Lower leg skin (tissue), 4 donors: Measurements from ENCODE around the gene IL1B. TPM values are rescaled to one million over a fixed set of nuclear protein-coding genes. Genes with fewer than 3 reads are reported as not detected.

Source experiments
- DNase-seq, 2 donors: peaks; one replicate each; pipeline ENCODE4 v3.0.0-alpha.2; 2019; ENCODE audit warnings: low spot score in 2 of 2
- H3K4me3 ChIP-seq: fragments of 200-600 bp; sonication (generic); 2 replicates; pipeline ENCODE4 v1.5.1; 2017; ENCODE audit warnings: mild to moderate bottlenecking, low read depth; ENCODE audit not compliant: poor library complexity, severe bottlenecking
- CTCF ChIP-seq, 3 donors: fragments of 450-650 bp; IDR thresholded peaks; one replicate each; pipeline ENCODE4 v1.5.1; 2016; ENCODE audit warnings: antibody characterized with exemption in 3 of 3, mild to moderate bottlenecking in 3 of 3, moderate library complexity in 2 of 3
- POLR2A ChIP-seq, 2 donors: fragments of 450-650 bp; IDR thresholded peaks; one replicate each; pipeline ENCODE4 v1.6.1; 2016 to 2017; ENCODE audit warnings: antibody characterized with exemption in 2 of 2, mild to moderate bottlenecking in 1 of 2, moderate library complexity in 1 of 2
- WGBS, 2 donors: methylation state at CpG; one replicate each; pipeline ENCODE4 v1.1.5; 2018; 5-methylcytosine and 5-hydroxymethylcytosine counted together
- intact Hi-C: fragments of 100-400 bp; cut with DNase I; formaldehyde crosslinking; loops from one replicate; pipeline ENCODE4 v1.15.0; 2023; ENCODE audit warnings: low total_unique reads
- total RNA-seq, 4 donors: library from RNA; depleted of rRNA; stranded (reverse); fragments of >200 nt; gene quantifications; one replicate each; pipeline ENCODE4 v1.1.0, GENCODE V29; 2016

Gene IL1B
- total RNA-seq, 4 donors from 2014 or later = 0.47 TPM; not detected in 3

GRCh38 chr2:112794841-112795240 is 41.7 kb downstream of the IL1B start:
- WGBS, 2 donors = 36 to 43% methylated on average over 3 of the region's 3 CpGs
- no peak for DNase-seq
- intact Hi-C loops = no loop called here
- H3K4me3 ChIP-seq = no peak overlapping the region
- TF ChIP-seq CTCF (IDR thresholded peaks at IDR 0.05) = no peak
- TF ChIP-seq POLR2A (IDR thresholded peaks at IDR 0.05) = no peak

DNA sequence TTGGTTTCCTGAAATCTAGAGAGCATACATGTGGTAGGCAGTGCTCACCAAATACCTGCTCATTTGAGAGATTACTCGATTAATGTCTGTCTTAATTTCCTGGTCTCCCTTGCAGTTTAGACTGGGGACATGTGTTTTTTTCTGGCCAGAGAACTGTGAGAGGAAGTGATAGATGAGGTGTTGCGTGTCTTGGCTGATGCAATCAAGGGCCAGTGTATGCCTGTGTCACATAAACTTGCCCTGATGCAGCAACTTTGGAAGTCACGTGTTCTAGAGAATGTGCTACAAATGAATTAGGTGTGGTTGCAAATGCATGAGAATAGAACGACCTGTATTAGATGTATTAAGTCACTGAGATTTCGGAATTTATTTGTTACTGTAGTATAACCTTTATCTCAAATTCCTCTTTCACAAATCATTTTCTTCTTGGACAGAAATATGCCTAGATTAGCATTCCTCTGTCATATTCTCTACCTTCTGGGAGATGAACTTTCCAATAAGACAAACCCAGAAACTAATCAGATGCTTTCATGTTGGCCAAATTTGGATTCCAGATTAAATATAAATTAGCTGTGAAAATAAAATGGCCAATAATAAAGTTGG is 42.3 kb downstream of the IL1B start:
- DNase-seq = peak in 1 of 2 donors; percentile 60
- intact Hi-C loops = no loop called here

GRCh38 chr2:112793449-112793978 is 43.1 kb downstream of the IL1B start:
- H3K4me3 ChIP-seq = no peak overlapping the region
- WGBS, 2 donors = 41 to 42% methylated on average over 3 of the region's 3 CpGs
- intact Hi-C loops = no loop called here

More for the DNA sequence above, 42.3 kb downstream of the IL1B start:
- no peak overlapping the region for H3K4me3 ChIP-seq
- TF ChIP-seq POLR2A (IDR thresholded peaks at IDR 0.05) = no peak
- no peak for TF ChIP-seq CTCF (IDR thresholded peaks at IDR 0.05)
- 26 to 32% methylated on average over 5 of the region's 5 CpGs for WGBS, 2 donors

DNA sequence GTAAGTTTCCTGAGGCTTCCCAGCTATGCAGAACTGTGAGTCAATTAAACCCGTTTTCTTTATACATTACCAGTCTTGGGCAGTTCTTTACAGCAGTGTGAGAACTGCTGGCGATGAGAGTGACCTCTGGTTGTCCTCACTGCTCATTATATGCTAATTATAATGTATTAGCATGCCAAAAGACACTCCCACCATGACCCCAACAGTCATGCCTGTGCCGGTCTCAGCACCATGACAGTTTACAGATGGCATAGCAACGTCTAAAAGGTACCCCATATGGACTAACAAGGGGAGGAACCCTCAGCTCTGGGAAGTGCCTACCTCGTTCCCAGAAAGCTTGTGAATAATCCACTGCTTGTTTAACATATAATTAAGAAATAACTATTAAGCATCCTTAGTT is 44.2 kb downstream of the IL1B start:
- intact Hi-C loops = no loop called here
- no peak for DNase-seq
- no peak overlapping the region for H3K4me3 ChIP-seq
- no peak for TF ChIP-seq POLR2A (IDR thresholded peaks at IDR 0.05)
- TF ChIP-seq CTCF (IDR thresholded peaks at IDR 0.05) = no peak
- 84 to 85% methylated on average over 5 of the region's 5 CpGs for WGBS, 2 donors

More at GRCh38 chr2:112793449-112793978, 43.1 kb downstream of the IL1B start:
- TF ChIP-seq POLR2A (IDR thresholded peaks at IDR 0.05) = no peak
- TF ChIP-seq CTCF (IDR thresholded peaks at IDR 0.05) = no peak
- DNase-seq = no peak

DNA sequence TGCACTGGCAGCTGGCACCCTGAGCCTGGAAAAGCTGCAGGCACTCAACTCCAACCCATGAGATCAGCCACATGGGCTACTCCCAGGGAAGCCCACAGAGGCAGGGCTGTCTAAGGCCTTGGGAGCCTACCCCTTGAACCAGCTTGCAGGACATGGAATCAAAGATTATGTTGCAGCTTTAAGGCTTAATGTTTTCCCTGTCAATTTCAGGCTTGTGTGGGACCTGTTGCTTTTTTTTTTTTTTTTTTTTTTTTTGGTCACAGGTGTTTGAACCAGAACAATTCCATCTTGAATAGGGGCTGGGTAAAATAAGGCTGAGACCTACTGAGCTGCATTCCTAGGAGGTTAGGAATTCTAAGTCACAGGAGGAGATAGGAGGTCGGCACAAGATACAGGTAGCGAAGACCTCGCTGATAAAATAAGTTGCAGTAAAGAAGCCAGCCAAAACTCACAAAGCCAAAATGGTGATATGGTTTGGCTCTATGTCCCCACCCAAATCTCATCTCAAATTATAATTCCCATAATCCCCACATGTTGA is 44.8 kb downstream of the IL1B start:
- TF ChIP-seq POLR2A (IDR thresholded peaks at IDR 0.05) (no peak), CTCF (IDR thresholded peaks at IDR 0.05) (no peak)
- H3K4me3 ChIP-seq = no peak overlapping the region
- intact Hi-C loops = no loop called here
- 93 to 98% methylated on average over 3 of the region's 3 CpGs for WGBS, 2 donors
- no peak for DNase-seq
